Right renal cortex interstitium (tissue), 3 donors: ENCODE data around the gene AMER2. TPM values are rescaled to one million over a fixed set of nuclear protein-coding genes. Genes with fewer than 3 reads are reported as not detected.
"Not testable (repeated sequence)": the region's sequence is repeated elsewhere in the genome, so short reads cannot be mapped to it uniquely, and the experiment has no call there.

ENCODE experiments used
- DNase-seq, 3 donors: peaks; one replicate each; pipeline ENCODE4 v3.0.0-alpha.2; 2013; ENCODE audit warnings: low read depth in 3 of 3, low spot score in 2 of 3
- polyA plus RNA-seq, 3 donors: library from polyadenylated mRNA; unstranded; fragments of 120-200 nt; gene quantifications; one replicate each; pipeline ENCODE4 v1.2.1, GENCODE V29; 2013; ENCODE audit not compliant: insufficient read length in 3 of 3

Gene AMER2
- polyA plus RNA-seq, 3 donors: 0.19 to 0.33 (median 0.25) TPM

DNA sequence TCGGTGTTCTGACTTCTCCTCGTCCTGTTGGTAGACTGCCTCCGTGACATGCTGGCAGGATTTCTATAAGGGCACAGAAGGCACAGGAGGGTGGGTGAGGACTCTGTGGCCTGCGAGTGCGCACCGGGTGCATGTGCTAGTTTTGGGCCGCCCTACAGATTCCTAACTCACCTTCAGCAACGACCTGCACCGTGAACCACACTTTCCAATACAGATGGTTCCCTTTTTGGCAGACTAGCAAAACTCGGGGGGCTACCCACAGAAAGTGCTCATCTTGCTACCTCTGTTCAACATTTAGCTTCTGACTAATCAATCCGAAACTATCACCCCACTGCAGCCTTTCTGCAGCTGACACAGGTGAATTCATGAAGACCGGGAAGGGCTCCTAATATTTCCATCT, 14.1 kb upstream of the AMER2 start:
- DNase-seq: no peak

- no peak for DNase-seq
Measured at GRCh38 chr13:25181597-25181996, 9.5 kb upstream of the AMER2 start.

GRCh38 chr13:25180775-25181537, 8.9 kb upstream of the AMER2 start:
- DNase-seq: no peak

DNA sequence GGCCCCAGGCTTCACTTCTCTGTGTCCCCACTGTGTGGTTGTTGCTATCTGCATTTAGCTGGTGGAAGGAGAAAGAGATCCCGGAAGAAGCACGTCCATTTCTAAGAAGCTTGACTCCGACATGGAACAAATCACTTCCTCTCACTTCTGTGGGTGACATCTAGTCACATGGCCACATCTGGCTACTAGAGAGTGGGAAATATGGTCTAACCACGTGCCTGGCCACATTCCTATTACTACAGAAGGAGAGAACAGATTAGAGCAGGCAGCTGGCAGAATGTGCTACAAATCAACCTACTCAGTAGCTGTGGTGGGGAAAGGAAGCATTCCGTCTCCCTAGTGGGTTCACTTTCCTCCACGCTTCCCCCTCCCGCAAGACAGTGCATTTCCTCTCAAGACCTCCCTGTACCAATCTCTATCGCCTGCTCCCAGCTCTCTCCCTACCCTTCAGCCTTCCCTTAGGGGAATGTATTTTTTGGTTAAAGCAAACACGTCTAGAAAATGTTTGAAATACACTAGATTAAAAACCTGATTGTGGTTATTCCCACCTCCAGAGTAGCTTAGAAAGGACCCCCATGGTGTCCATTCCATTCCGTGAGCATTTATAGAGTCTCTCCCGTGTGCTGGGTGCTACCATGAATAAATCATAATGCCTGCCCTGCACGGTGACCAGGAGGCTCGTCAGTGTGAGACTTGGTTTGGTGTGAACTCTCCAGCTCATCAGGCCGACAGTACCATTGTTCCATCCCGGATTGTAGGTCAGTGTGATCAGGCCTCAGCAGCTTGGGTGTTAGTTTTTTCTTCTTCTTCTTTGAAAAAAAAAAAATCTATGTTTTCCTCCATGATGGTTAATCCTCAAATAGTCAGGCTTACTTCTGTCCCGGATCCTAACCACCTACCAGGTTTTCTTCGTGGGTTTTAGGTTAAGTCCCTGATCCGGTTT, 8.0 kb upstream of the AMER2 start:
- no peak for DNase-seq

DNA sequence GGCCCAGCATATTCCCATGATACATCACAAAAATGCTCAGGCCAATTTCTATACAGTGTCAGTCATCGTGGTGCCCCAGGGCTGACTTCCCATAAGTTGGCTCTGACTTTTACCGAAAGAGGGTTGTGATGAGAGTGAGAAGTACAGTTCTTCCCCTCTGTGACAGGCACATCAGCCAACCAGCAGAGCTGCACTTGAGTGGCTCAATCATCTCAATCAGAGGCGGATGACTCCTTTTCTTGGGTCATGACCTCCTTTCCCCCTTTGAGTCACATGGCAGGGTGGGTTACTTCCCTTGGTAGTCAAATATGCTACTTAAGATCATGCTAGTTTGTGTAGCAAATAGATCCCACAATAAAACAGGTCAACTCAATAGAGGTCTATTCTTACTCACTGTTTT, 6.9 kb upstream of the AMER2 start:
- no peak for DNase-seq

DNA sequence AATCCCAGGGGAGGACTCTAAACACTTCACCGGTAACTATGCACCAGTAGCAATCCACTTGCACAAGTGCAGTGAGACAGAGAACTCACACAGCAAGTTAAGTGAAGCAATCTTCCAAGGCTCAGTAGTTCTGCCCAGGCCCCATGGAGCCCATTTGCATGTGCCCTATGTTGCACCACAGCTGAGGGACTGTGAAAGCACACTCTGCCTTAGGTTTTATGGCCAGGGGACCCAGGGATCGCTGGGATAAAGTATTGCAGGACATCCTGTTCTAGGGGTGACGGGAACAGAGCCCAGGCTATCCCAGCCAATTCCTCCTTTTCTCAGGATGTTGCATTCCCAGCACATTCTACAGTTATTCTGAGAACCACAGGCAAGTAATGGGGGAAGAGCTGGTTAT, 6.0 kb upstream of the AMER2 start:
- DNase-seq: no peak

DNA sequence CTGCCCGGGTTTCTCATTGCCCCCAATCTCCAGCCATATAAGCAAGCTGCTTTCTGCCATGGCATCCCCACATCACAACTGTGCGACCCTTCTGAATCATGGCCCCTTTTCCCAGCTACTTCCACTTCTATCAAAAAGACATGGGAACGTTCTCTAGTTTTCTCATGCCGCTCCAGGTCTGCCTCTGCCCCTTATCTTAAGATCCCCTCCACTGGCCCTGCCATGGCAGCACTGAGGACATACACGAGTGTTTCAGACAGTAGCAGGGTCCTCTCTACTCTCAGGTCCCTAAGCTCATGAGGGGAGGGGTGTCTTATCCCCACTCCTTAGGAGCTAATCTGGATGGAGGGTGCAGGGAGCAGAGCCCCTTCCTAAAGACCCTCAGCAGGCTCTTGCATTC, 5.5 kb upstream of the AMER2 start:
- DNase-seq: no peak

DNA sequence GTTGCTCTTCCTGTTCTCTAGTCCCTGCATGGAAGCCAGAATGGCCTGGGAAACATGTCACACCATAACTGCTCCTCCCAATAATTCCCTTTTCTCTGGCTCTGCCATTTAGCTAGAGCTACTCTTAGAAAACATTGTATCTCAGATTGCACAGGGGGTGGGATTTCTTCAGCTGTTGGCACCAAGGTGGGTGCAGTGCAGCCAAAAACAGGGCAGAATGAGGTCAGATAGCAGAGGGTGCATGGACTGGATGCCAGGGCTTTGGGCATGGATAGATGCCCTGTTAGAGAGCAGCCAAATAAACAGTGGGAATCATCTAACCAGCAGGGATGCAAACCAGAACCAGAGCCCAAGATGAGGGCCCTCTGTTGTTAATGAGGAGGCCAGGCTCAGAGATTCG, 4.9 kb upstream of the AMER2 start:
- no peak for DNase-seq

DNA sequence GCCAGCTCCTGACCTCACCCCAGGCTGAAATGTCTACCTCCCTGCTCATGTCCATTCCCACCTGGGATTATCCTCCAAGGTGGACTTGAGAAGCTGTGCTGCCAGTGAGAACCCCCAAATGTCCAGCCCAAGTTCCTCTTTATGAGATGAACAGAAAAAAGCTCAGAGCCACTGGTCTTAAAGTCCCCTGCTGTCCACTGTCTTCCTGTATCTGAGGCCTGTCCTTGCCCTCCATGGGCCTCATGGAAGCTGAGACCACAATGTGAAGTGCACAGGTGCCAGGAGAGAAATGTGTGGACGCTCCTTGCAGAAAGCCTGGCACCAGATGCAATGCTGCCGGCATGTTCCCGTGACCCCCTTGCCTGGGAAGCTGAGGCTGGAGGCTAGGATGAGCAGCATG, 3.3 kb upstream of the AMER2 start:
- DNase-seq: no peak

DNA sequence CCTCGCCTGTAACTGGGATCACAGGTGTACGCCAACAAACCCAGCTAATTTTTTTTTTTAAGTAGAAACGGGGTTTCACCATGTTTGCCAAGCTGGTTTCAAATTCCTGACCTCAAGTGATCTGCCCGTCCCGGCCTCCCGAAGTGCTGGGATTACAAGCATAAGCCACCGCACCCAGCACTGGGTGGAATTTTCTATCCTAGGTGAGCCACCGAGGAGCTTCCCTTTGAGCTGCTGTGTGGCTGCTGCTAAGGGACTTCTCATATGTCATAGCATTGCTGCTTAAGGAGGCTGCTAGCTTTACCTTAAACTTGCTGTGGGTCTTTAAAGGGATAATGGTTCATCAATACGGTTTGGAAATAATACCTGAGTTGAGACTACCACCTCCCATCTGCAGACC, 2.9 kb upstream of the AMER2 start:
- DNase-seq: no peak

- no peak for DNase-seq
Measured at GRCh38 chr13:25174304-25174703, 2.2 kb upstream of the AMER2 start.

- DNase-seq: no peak
Measured at GRCh38 chr13:25172303-25172630, 179 bp upstream of the AMER2 start.

- DNase-seq: no peak
Measured at GRCh38 chr13:25171170-25171516, 945 bp downstream of the AMER2 start.

DNA sequence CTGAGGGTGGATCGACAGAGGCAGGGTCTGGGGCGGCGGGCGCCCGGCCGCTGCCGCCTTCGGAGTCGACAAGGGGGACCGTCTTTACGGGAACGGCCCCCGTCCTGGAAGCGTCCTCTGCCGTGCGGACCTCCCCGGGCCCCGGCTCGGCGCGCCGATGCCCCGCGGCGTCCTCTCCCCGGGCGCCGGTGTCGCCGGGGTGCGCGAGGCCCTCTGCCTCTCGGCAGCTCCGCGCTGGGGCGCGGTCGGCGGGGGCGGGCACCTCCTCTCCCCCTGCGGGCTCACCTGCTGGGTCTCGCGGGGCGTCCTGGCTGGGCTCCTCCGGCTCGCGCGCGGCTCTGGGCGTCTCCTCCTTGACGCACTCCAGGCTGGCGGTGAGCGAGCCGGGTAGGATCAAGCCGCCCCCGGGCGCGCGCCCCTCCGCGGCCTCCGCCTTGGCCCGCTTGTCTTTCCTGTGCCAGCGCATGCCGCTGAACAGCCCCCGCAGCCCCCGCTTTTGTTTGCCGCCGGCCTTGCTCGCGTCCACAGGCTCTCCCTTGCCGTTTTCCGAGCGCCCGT, 1.5 kb downstream of the AMER2 start:
- no peak for DNase-seq

- DNase-seq: no peak
Measured at GRCh38 chr13:25169951-25170553, 2.0 kb downstream of the AMER2 start.

DNA sequence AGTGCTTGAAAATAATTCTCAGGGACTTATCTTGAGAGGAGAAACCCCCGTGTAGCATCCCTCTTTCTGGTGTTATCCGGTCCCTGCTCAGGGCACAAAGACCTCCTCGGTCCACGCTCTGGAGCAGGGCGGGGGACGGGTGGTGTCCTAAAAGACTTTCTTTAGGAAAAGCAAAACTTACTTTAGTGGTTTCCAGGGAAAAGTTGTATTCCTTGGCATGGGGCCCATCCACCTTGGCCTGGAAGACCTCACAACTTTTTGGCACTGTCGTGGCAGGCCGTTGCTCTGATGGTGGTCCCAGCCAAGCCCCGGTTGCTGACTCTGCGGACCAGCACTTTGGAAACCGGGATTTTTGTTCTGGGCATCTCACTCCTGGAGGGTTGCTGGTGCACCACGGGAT, 2.7 kb downstream of the AMER2 start:
- no peak for DNase-seq

- no peak for DNase-seq
Measured at GRCh38 chr13:25168790-25169189, 3.3 kb downstream of the AMER2 start.

DNA sequence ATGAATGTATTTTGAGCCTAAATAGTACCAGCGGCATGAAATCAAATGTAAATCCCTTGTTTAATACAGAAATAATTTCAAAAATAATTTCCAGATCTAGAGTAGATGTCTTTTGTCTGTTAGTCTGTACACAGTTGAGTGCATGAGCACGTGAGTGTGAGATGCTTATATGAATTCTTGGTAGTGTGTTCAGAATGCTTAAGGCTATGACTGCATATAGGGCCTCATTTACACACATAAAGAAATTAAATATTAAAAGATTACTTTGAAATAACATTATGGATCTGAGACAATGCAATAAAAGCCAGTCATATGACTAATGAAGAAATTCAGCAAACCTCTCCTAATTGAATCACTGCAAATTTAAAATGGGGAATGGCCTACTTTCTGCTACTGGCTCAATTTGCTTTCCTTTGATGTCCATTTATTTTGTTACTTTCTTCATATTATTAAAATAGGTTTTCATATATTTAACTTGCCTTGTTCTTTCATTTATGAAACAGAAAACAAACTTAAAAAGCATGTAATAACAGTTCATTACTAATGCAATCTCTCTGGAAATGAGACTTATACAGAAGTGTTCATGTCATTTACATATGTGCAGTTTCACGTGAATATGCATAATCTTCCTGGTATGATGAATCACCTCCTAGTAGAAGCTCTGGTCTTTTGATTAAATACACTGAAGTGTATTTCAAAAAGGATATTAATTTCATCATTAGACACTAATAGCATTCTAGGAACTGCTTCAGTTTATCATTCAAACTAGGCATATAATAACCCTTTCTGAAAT, 4.5 kb downstream of the AMER2 start:
- no peak for DNase-seq

- no peak for DNase-seq
Measured at GRCh38 chr13:25166306-25166705, 5.8 kb downstream of the AMER2 start.

DNA sequence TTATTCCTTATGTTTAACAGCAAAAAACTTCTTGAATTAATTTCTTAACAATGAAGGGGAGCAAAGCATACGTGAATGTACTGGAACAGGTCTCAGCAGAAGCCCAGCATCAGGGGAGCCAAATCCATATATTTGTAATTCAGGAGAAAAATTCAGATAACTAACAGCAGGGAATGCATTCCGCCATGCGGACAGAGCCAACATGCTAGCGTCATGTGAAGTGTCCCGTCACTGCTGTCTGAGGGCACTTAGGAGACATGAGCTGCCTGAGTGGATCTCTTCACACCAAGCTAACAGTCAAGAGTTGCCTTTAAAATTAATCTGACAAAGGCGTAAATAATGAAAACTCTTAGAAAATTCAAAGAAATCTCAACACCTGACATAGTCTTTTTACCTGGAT, 6.4 kb downstream of the AMER2 start:
- no peak for DNase-seq

- DNase-seq: not testable (repeated sequence)
Measured at GRCh38 chr13:25165163-25165562, 6.9 kb downstream of the AMER2 start.
